Muscle layer of colon (tissue), 2 donors: ENCODE data around the gene BFSP1.

Experiments used
- H3K27ac ChIP-seq: one replicate; pipeline ENCODE4 v1.7.0; 2013; ENCODE audit warnings: low read depth, mild to moderate bottlenecking, low read length, moderate library complexity
- H3K27me3 ChIP-seq, 2 donors: one replicate each; pipeline ENCODE4 v1.7.0; 2013; ENCODE audit warnings: low read length in 2 of 2, mild to moderate bottlenecking in 2 of 2; ENCODE audit not compliant: insufficient read depth in 2 of 2, control insufficient read depth in 1 of 2
- H3K36me3 ChIP-seq: one replicate; pipeline ENCODE4 v1.7.0; 2013; ENCODE audit warnings: mild to moderate bottlenecking, low read length; ENCODE audit not compliant: insufficient read depth
- H3K4me1 ChIP-seq: one replicate; pipeline ENCODE4 v1.7.0; 2013; ENCODE audit warnings: mild to moderate bottlenecking, low read length; ENCODE audit not compliant: insufficient read depth
- H3K4me3 ChIP-seq, 2 donors: one replicate each; pipeline ENCODE4 v1.7.0; 2013; ENCODE audit warnings: low read length in 2 of 2, low read depth in 1 of 2, mild to moderate bottlenecking in 1 of 2, moderate library complexity in 1 of 2
- H3K9ac ChIP-seq: one replicate; pipeline ENCODE4 v1.7.0; 2013; ENCODE audit warnings: low read length
- H3K9me3 ChIP-seq: one replicate; pipeline ENCODE4 v1.7.0; 2013; ENCODE audit warnings: mild to moderate bottlenecking, low read length
- donor health status: abdominal sarcoma.
- donor health status: Adenocarcinoma of cecum.

The BFSP1 gene

GRCh38 chr20:17555106-17555505, 23.9 kb upstream of the BFSP1 start:
- Histone ChIP-seq H3K36me3 (no peaks in the 10 kb centered on the region), H3K4me3 (no peak overlapping the region), H3K27ac (no peak overlapping the region), H3K9me3 (no peaks in the 10 kb centered on the region), H3K9ac (no peak overlapping the region), H3K4me1 (peaks cover 44% of the 10 kb centered on the region), H3K27me3 (no peaks in the 10 kb centered on the region)

- Histone ChIP-seq H3K27me3 (no peaks in the 10 kb centered on the region), H3K4me3 (no peak overlapping the region), H3K4me1 (peaks cover 18% of the 10 kb centered on the region), H3K36me3 (no peaks in the 10 kb centered on the region), H3K27ac (no peak overlapping the region), H3K9ac (no peak overlapping the region), H3K9me3 (no peaks in the 10 kb centered on the region)
Observed at GRCh38 chr20:17549131-17549530, 18.0 kb upstream of the BFSP1 start.

GRCh38 chr20:17545127-17545526, 13.9 kb upstream of the BFSP1 start:
- Histone ChIP-seq H3K9ac (no peak overlapping the region), H3K36me3 (no peaks in the 10 kb centered on the region), H3K4me1 (peaks cover 41% of the 10 kb centered on the region), H3K9me3 (no peaks in the 10 kb centered on the region), H3K27me3 (no peaks in the 10 kb centered on the region), H3K4me3 (no peak overlapping the region), H3K27ac (peak overlapping the region; percentile 19)

- peaks cover 44% of the 10 kb centered on the region for H3K4me1 ChIP-seq
- no peak overlapping the region for H3K4me3 ChIP-seq
- no peak overlapping the region for H3K9ac ChIP-seq
- H3K27ac ChIP-seq, result peak overlapping the region; percentile 31
- no peaks in the 10 kb centered on the region for H3K36me3 ChIP-seq
- H3K27me3 ChIP-seq, result no peaks in the 10 kb centered on the region
- no peaks in the 10 kb centered on the region for H3K9me3 ChIP-seq
Observed at GRCh38 chr20:17543531-17544131, 12.5 kb upstream of the BFSP1 start.

GRCh38 chr20:17542993-17543412, 11.8 kb upstream of the BFSP1 start:
- Histone ChIP-seq H3K9ac (no peak overlapping the region), H3K9me3 (no peaks in the 10 kb centered on the region), H3K36me3 (no peaks in the 10 kb centered on the region), H3K27me3 (no peaks in the 10 kb centered on the region), H3K27ac (peak overlapping the region; percentile 31), H3K4me1 (peaks cover 47% of the 10 kb centered on the region), H3K4me3 (no peak overlapping the region)

GRCh38 chr20:17542481-17542880, 11.3 kb upstream of the BFSP1 start:
- Histone ChIP-seq H3K27ac (no peak overlapping the region), H3K27me3 (no peaks in the 10 kb centered on the region), H3K9ac (no peak overlapping the region), H3K4me3 (no peak overlapping the region), H3K9me3 (no peaks in the 10 kb centered on the region), H3K4me1 (peaks cover 50% of the 10 kb centered on the region), H3K36me3 (no peaks in the 10 kb centered on the region)

GRCh38 chr20:17541996-17542395, 10.8 kb upstream of the BFSP1 start:
- H3K27ac ChIP-seq, result peak overlapping the region; percentile 12
- H3K4me1 ChIP-seq, result peaks cover 55% of the 10 kb centered on the region
- H3K9ac ChIP-seq, result no peak overlapping the region
- no peaks in the 10 kb centered on the region for H3K36me3 ChIP-seq
- H3K27me3 ChIP-seq, result no peaks in the 10 kb centered on the region
- H3K4me3 ChIP-seq, result no peak overlapping the region
- H3K9me3 ChIP-seq, result no peaks in the 10 kb centered on the region

- Histone ChIP-seq H3K4me3 (no peak overlapping the region), H3K9ac (no peak overlapping the region), H3K9me3 (no peaks in the 10 kb centered on the region), H3K36me3 (no peaks in the 10 kb centered on the region), H3K4me1 (peaks cover 59% of the 10 kb centered on the region), H3K27ac (no peak overlapping the region), H3K27me3 (no peaks in the 10 kb centered on the region)
Observed at GRCh38 chr20:17541596-17541995, 10.4 kb upstream of the BFSP1 start.

GRCh38 chr20:17538517-17539170, 7.5 kb upstream of the BFSP1 start:
- no peaks in the 10 kb centered on the region for H3K27me3 ChIP-seq
- H3K4me3 ChIP-seq, result no peak overlapping the region
- no peaks in the 10 kb centered on the region for H3K36me3 ChIP-seq
- no peaks in the 10 kb centered on the region for H3K9me3 ChIP-seq
- H3K4me1 ChIP-seq, result peaks cover 42% of the 10 kb centered on the region
- no peak overlapping the region for H3K27ac ChIP-seq
- H3K9ac ChIP-seq, result no peak overlapping the region

- Histone ChIP-seq H3K4me1 (peaks cover 35% of the 10 kb centered on the region), H3K36me3 (no peaks in the 10 kb centered on the region), H3K9ac (no peak overlapping the region), H3K9me3 (no peaks in the 10 kb centered on the region), H3K4me3 (no peak overlapping the region), H3K27me3 (no peaks in the 10 kb centered on the region), H3K27ac (no peak overlapping the region)
Observed at GRCh38 chr20:17537959-17538358, 6.8 kb upstream of the BFSP1 start.

- no peak overlapping the region for H3K4me3 ChIP-seq
- H3K27ac ChIP-seq, result peak overlapping the region; percentile 35
- H3K9ac ChIP-seq, result no peak overlapping the region
- no peaks in the 10 kb centered on the region for H3K27me3 ChIP-seq
- H3K9me3 ChIP-seq, result no peaks in the 10 kb centered on the region
- peaks cover 27% of the 10 kb centered on the region for H3K4me1 ChIP-seq
- H3K36me3 ChIP-seq, result no peaks in the 10 kb centered on the region
Observed at GRCh38 chr20:17536944-17537444, 5.8 kb upstream of the BFSP1 start.

- Histone ChIP-seq H3K27ac (no peak overlapping the region), H3K4me3 (no peak overlapping the region), H3K4me1 (peaks cover 22% of the 10 kb centered on the region), H3K9me3 (no peaks in the 10 kb centered on the region), H3K36me3 (no peaks in the 10 kb centered on the region), H3K27me3 (no peaks in the 10 kb centered on the region), H3K9ac (no peak overlapping the region)
Observed at GRCh38 chr20:17534077-17534476, 2.9 kb upstream of the BFSP1 start.
